Neural progenitor cell (in vitro differentiated cells): ENCODE measurements around the gene DELE1. TPM values are rescaled to one million over a fixed set of nuclear protein-coding genes. Genes with fewer than 3 reads are reported as not detected.

Source experiments
- DNase-seq: peaks from one replicate; pipeline ENCODE4 v3.0.0-alpha.2; 2016; ENCODE audit warnings: low spot score
- H2AFZ ChIP-seq: fragments of 200-600 bp; sonication (generic); replicated peaks from 2 replicates; pipeline ENCODE4 v1.6.1; 2016; ENCODE audit warnings: antibody characterized with exemption
- H3F3A ChIP-seq: fragments of 200-600 bp; sonication (generic); 2 replicates; pipeline ENCODE4 v1.6.1; 2016; ENCODE audit warnings: antibody characterized with exemption, low read depth
- H3K27ac ChIP-seq: fragments of 200-600 bp; sonication (generic); 2 replicates; pipeline ENCODE4 v1.5.1; 2016; ENCODE audit warnings: mild to moderate bottlenecking
- H3K27me3 ChIP-seq: fragments of 200-600 bp; sonication (generic); 2 replicates; pipeline ENCODE4 v1.6.1; 2016; ENCODE audit warnings: mild to moderate bottlenecking, moderate library complexity
- H3K36me3 ChIP-seq: fragments of 200-600 bp; sonication (generic); 2 replicates; pipeline ENCODE4 v1.5.1; 2016
- H3K4me1 ChIP-seq: fragments of 200-600 bp; sonication (generic); 2 replicates; pipeline ENCODE4 v1.6.1; 2016; ENCODE audit warnings: mixed run types
- H3K4me2 ChIP-seq: fragments of 200-600 bp; sonication (generic); 2 replicates; pipeline ENCODE4 v1.6.1; 2016
- H3K4me3 ChIP-seq: fragments of 200-600 bp; sonication (generic); 2 replicates; pipeline ENCODE4 v1.5.1; 2016
- H3K79me2 ChIP-seq: fragments of 200-600 bp; sonication (generic); 2 replicates; pipeline ENCODE4 v1.6.1; 2016; ENCODE audit warnings: low read depth
- H3K9ac ChIP-seq: fragments of 200-600 bp; sonication (generic); 2 replicates; pipeline ENCODE4 v1.6.1; 2016
- H3K9me3 ChIP-seq: fragments of 200-600 bp; sonication (generic); 2 replicates; pipeline ENCODE4 v1.5.1; 2016; ENCODE audit warnings: low read depth
- H4K20me1 ChIP-seq: fragments of 200-600 bp; sonication (generic); 2 replicates; pipeline ENCODE4 v1.6.1; 2016; ENCODE audit warnings: low read depth
- H3K27ac Mint-ChIP-seq: 3 replicates; pipeline ENCODE4 v1.8.0; 2021; ENCODE audit warnings: mixed read lengths
- H3K27me3 Mint-ChIP-seq: 2 replicates; pipeline ENCODE4 v1.8.0; 2022; ENCODE audit warnings: low read depth, mild to moderate bottlenecking, inconsistent platforms, moderate library complexity, mixed read lengths; ENCODE audit not compliant: insufficient read depth
- H3K36me3 Mint-ChIP-seq: 3 replicates; pipeline ENCODE4 v1.8.0; 2021; ENCODE audit warnings: mixed read lengths
- H3K4me1 Mint-ChIP-seq: 3 replicates; pipeline ENCODE4 v1.8.0; 2021; ENCODE audit warnings: mixed read lengths
- H3K4me3 Mint-ChIP-seq: 3 replicates; pipeline ENCODE4 v1.8.0; 2021; ENCODE audit warnings: mild to moderate bottlenecking, moderate library complexity, mixed read lengths
- H3K9me3 Mint-ChIP-seq: 3 replicates; pipeline ENCODE4 v1.8.0; 2020; ENCODE audit warnings: mixed read lengths
- CTCF ChIP-seq: fragments of 200-600 bp; sonication (generic); IDR thresholded peaks from 2 replicates; pipeline ENCODE4 v1.5.1; 2017; ENCODE audit warnings: antibody characterized with exemption, mild to moderate bottlenecking
- EZH2 ChIP-seq: fragments of 200-600 bp; sonication (generic); IDR thresholded peaks from 2 replicates; pipeline ENCODE4 v1.6.1; 2017; ENCODE audit warnings: antibody characterized with exemption, mild to moderate bottlenecking, moderate library complexity
- EZH2phosphoT487 ChIP-seq: fragments of 200-600 bp; sonication (generic); IDR thresholded peaks from 2 replicates; pipeline ENCODE4 v1.6.1; 2017; ENCODE audit warnings: antibody characterized with exemption
- total RNA-seq: library from RNA; depleted of rRNA; stranded (reverse); fragments of >200 nt; gene quantifications from 2 replicates; pipeline ENCODE4 v1.2.3, GENCODE V29; 2015; ENCODE audit warnings: low replicate concordance

The DELE1 gene
- total RNA-seq, 1 donor from 2014 or later, result 47.7 TPM

- TF ChIP-seq EZH2 (no peak), EZH2phosphoT487 (no peak), CTCF (no peak)
- Histone ChIP-seq H3K9me3 (no peaks in the 10 kb centered on the region), H3K79me2 (no peaks in the 10 kb centered on the region), H3K4me1 (peaks cover 8% of the 10 kb centered on the region), H2AFZ (no peak overlapping the region), H3F3A (peaks cover 3% of the 10 kb centered on the region), H3K4me2 (no peak overlapping the region), H3K36me3 (no peaks in the 10 kb centered on the region), H3K27ac (no peak overlapping the region), H4K20me1 (no peaks in the 10 kb centered on the region), H3K27me3 (no peaks in the 10 kb centered on the region), H3K9ac (no peak overlapping the region), H3K4me3 (no peak overlapping the region)
- DNase-seq, result no peak
- Mint-ChIP-seq H3K4me1 (peaks cover 17% of the 10 kb centered on the region), H3K9me3 (no peaks in the 10 kb centered on the region), H3K36me3 (peaks cover 3% of the 10 kb centered on the region), H3K27ac (no peak overlapping the region), H3K4me3 (no peak overlapping the region), H3K27me3 (no peaks in the 10 kb centered on the region)
Measured at GRCh38 chr5:141944076-141944475, 20.4 kb downstream of the DELE1 start.

GRCh38 chr5:141945511-141946051 lies 21.9 kb downstream of the DELE1 start:
- peak; percentile 45 for DNase-seq
- Histone ChIP-seq H3K27ac (no peak overlapping the region), H3K4me3 (no peak overlapping the region), H3K9ac (no peak overlapping the region), H3K9me3 (no peaks in the 10 kb centered on the region), H3K4me2 (no peak overlapping the region), H3F3A (no peaks in the 10 kb centered on the region), H2AFZ (peak overlapping the region; percentile 81), H3K79me2 (no peaks in the 10 kb centered on the region), H3K4me1 (peaks cover 8% of the 10 kb centered on the region), H4K20me1 (no peaks in the 10 kb centered on the region), H3K27me3 (no peaks in the 10 kb centered on the region), H3K36me3 (no peaks in the 10 kb centered on the region)
- Mint-ChIP-seq H3K4me1 (peaks cover 17% of the 10 kb centered on the region), H3K27ac (no peak overlapping the region), H3K4me3 (no peak overlapping the region), H3K9me3 (no peaks in the 10 kb centered on the region), H3K36me3 (no peaks in the 10 kb centered on the region), H3K27me3 (no peaks in the 10 kb centered on the region)
- TF ChIP-seq CTCF (no peak), EZH2phosphoT487 (no peak), EZH2 (no peak)

GRCh38 chr5:141947316-141947715 lies 23.6 kb downstream of the DELE1 start:
- no peaks in the 10 kb centered on the region for H3K27me3 Mint-ChIP-seq
- H3K4me3 Mint-ChIP-seq, result no peak overlapping the region
- Histone ChIP-seq H4K20me1 (no peaks in the 10 kb centered on the region), H3K4me1 (peaks cover 8% of the 10 kb centered on the region), H3K4me2 (no peak overlapping the region), H3K9ac (no peak overlapping the region), H3K9me3 (no peaks in the 10 kb centered on the region), H3K79me2 (no peaks in the 10 kb centered on the region), H3K4me3 (no peak overlapping the region), H3F3A (no peaks in the 10 kb centered on the region), H3K27ac (no peak overlapping the region), H3K27me3 (no peaks in the 10 kb centered on the region), H3K36me3 (no peaks in the 10 kb centered on the region), H2AFZ (no peak overlapping the region)
- no peaks in the 10 kb centered on the region for H3K9me3 Mint-ChIP-seq
- H3K36me3 Mint-ChIP-seq, result no peaks in the 10 kb centered on the region
- no peak for DNase-seq
- H3K27ac Mint-ChIP-seq, result peak overlapping the region; percentile 76
- no peak for TF ChIP-seq EZH2phosphoT487
- no peak for TF ChIP-seq EZH2
- no peak for TF ChIP-seq CTCF
- H3K4me1 Mint-ChIP-seq, result peaks cover 24% of the 10 kb centered on the region
